Measurements from ENCODE around the gene CNOT3.

The CNOT3 gene

GRCh38 chr19:54121259-54121658, 16.3 kb upstream of the CNOT3 start:
- DNase-seq (ENCODE audit: low spot score), result no peak

DNA sequence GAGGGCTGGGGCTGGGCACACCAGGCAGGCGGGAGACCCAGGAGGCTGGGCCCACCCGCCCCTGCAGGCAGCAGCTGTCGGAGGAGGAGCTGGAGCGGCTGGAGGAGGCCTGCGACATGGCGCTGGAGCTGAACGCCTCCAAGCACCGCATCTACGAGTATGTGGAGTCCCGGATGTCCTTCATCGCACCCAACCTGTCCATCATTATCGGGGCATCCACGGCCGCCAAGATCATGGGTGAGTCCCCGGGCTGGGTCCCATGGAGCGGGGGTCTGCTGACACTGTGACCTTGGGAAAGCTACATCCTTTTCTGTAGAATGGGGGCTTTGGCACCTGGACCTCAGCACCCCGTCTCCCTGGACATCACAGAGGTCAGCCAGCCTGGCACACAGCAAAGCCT, 13.9 kb upstream of the CNOT3 start:
- no peak for DNase-seq (ENCODE audit: low spot score)

GRCh38 chr19:54124393-54124792, 13.2 kb upstream of the CNOT3 start:
- DNase-seq (ENCODE audit: low spot score), result no peak

DNA sequence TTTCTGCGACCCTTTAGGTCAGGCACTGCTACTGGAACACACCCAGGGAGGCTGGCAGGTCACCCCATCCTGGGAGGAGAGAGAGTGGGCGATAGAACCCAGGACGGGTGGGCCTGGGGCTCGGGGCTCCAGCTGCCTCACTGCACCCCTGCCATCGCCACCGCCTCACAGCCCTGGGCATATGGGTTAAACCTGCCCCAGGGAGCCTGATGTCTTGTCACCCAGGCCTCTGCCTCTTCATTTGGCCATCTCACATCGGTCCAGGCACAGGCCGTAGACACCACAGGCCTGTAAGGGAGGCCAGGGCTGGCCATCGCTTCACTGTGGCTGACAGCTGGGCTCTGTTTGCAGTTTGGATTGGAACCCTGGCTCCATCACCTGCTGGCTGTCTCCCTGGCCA, 11.8 kb upstream of the CNOT3 start:
- DNase-seq (ENCODE audit: low spot score), result no peak

- no peak for DNase-seq (ENCODE audit: low spot score)
Observed at GRCh38 chr19:54127688-54128440, 9.7 kb upstream of the CNOT3 start.

- DNase-seq (ENCODE audit: low spot score), result no peak
Observed at GRCh38 chr19:54128441-54128725, 9.2 kb upstream of the CNOT3 start.

- DNase-seq (ENCODE audit: low spot score), result no peak
Observed at GRCh38 chr19:54128796-54129616, 8.6 kb upstream of the CNOT3 start.

GRCh38 chr19:54129617-54129996, 8.0 kb upstream of the CNOT3 start:
- no peak for DNase-seq (ENCODE audit: low spot score)

GRCh38 chr19:54133312-54133956, 4.1 kb upstream of the CNOT3 start:
- no peak for DNase-seq (ENCODE audit: low spot score)

DNA sequence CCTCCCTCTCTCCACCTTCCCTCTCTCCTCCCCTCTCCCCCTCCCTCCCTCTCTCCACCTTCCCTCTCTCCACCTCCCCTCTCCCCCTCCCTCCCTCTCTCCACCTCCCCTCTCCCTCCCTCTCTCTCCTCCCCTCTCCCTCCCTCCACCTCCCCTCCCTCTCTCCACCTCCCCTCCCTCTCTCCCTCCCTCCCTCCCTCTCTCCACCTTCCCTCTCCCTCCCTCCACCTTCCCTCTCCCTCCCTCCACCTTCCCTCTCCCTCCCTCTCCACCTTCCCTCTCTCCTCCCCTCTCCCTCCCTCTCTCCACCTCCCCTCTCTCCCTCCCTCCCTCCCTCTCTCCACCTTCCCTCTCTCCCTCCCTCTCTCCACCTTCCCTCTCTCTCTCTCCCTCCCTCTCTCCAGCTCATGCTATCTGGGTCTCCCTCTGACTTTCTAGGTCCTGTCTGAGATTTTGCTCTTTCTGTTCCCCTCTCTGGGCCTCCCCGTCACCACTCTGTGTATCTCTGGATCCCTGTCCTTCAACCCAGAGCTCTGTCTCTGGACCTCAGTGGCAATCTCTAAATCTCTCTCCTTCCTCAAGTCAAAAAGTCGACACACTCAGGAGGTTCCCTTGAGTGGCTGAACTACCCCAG, 3.5 kb upstream of the CNOT3 start:
- no peak for DNase-seq (ENCODE audit: low spot score)

GRCh38 chr19:54136086-54136863, 1.3 kb upstream of the CNOT3 start:
- DNase-seq (ENCODE audit: low spot score), result no peak

- DNase-seq (ENCODE audit: low spot score), result peak; percentile 94
Observed at GRCh38 chr19:54136864-54137698, 481 bp upstream of the CNOT3 start.

DNA sequence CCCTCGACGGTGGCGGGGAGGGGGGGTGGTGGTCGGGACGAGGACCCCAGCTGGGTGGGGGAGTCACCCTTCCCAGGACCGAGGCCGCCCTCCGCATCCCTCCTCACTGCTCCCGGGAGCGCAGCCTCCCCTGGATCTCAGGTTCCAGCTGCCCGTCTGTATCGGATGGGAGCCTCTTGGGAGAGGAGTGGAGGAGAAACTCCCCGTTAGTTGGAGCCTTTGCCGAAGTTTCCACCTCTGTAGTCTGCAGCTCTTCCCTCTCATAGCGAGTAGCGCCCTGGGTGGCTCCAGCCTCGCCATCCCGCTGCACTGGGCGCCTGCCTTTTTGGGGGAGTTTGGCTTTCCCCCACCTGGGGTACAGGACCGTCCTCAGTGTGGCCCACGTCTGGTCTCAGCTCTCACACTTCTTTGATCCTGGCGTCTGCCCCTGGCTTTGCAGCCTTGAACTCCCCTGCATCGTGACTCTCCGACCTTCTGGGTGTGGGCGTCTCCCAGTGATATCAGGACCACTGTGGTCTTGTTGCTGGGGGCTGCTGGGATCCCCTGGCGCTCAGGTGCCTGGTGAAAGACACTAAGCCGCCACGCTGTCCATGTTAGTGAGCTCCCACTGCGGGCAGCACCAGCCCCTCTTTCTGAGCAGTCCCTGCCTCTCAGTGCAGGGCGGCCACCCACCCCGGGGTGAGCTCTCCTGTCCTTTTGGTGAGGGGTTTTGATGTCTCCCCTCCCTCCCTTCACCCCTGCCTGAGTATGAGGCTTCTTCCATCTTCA, 1.1 kb downstream of the CNOT3 start:
- DNase-seq (ENCODE audit: low spot score), result no peak

DNA sequence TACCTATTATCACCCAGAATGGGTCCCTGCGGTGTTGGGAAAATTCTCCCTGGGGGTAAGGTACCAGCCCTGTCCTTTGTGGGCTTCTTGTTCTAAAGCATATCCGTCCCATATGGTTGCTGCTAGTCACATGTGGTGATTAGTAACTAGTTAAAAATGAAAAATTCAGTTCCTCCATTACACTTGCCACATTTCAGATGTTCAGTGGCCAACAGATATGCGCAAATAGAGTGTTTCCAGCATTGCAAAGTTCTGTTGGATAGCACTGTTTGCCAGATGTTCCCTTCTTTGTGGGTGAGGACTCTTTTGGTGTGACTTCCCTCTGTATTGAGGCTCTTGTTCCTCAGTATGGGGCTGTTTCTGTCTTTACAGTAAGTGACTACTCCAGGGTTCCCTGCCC, 3.8 kb downstream of the CNOT3 start:
- no peak for DNase-seq (ENCODE audit: low spot score)

- DNase-seq (ENCODE audit: low spot score), result no peak
Observed at GRCh38 chr19:54142166-54142780, 4.7 kb downstream of the CNOT3 start.

- no peak for DNase-seq (ENCODE audit: low spot score)
Observed at GRCh38 chr19:54145541-54146158, 8.1 kb downstream of the CNOT3 start.

DNA sequence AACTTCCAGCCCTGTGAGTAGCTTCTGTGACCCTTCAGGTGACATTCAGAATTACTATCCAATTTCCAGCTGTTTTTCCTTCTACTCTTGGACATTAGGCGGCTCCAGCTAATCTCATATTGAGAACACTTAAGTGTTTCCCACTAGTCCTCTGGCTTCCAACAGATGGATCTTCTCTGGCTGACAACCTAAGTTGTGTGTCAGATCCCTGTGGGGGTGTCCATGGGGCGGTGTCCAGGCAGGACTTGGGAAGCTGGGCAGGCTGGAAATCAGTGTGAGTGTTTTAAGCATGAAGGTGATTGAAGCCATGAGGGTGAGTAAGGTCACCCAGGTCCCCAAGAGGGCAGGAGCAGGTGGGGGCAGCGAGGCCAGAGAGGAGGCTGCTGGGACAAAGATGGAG, 10.1 kb downstream of the CNOT3 start:
- DNase-seq (ENCODE audit: low spot score), result no peak

DNA sequence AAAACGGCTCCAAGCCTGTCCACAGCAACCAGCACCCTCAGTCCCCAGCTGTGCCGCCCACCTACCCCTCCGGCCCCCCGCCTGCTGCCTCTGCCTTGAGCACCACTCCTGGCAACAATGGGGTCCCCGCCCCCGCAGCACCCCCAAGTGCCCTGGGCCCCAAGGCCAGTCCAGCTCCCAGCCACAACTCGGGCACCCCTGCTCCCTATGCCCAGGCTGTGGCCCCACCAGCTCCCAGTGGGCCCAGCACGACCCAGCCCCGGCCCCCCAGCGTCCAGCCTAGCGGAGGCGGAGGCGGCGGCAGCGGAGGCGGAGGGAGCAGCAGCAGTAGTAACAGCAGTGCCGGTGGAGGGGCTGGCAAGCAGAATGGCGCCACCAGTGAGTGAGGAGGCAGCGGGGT, 10.6 kb downstream of the CNOT3 start:
- DNase-seq (ENCODE audit: low spot score), result no peak

GRCh38 chr19:54149021-54149812, 11.7 kb downstream of the CNOT3 start:
- no peak for DNase-seq (ENCODE audit: low spot score)
